HG03025 (cell line): ENCODE results near the gene KEAP1.
"Not testable (repeated sequence)": the region's sequence is repeated elsewhere in the genome, so short reads cannot be mapped to it uniquely, and the experiment has no call there.

Source experiments
- ATAC-seq: cut with Tn5 transposase; IDR thresholded peaks from one replicate; pipeline ENCODE4 v1.9.1; 2021; ENCODE audit warnings: mild to moderate bottlenecking, moderate library complexity; ENCODE audit not compliant: unreplicated experiment, low FRiP score

Gene KEAP1

DNA sequence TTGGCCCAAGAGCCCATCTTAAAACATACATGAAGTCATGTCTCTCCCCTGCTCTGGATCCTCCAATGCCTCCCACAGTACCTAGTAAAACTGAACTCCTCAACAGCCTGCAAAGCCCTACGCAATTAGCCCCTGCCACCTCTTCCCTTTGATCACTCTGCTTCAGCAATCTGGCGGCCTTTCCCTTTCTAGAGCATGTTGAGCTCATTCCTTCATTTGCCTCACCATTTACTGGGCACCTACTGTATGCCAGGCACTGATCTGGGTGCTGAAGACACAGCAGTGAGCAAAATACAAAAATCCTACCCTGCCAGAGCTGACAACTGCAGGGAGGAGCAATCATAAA is 2.9 kb downstream of the KEAP1 start:
- no peak for ATAC-seq

DNA sequence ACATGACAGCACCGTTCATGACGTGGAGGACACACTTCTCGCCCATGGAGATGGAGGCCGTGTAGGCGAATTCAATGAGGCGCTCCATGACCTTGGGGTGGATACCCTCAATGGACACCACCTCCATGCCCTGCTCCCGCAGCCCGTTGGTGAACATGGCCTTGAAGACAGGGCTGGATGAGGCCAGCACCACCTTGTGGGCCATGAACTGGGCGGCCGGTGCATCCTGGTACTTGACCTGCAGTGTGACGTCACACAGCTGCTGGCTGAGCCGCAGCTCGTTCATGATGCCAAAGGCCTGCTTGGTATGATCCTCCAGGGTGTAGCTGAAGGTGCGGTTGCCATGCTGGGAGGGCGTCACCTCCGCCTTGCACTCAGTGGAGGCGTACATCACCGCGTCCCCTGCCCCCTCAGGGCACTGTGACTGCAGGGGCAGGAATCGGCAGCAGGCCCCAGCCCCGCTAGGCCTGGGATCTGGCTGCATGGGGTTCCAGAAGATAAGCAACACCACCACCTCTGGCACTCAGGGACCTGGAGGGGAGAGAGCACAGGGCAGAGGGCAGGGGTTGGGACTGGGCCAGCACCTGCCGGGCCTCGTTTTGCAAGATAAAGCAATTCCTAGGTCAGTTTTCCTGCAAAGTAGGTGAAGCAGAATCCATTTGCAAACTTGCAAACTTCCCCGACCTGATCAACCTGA is 3.5 kb downstream of the KEAP1 start:
- no peak for ATAC-seq

DNA sequence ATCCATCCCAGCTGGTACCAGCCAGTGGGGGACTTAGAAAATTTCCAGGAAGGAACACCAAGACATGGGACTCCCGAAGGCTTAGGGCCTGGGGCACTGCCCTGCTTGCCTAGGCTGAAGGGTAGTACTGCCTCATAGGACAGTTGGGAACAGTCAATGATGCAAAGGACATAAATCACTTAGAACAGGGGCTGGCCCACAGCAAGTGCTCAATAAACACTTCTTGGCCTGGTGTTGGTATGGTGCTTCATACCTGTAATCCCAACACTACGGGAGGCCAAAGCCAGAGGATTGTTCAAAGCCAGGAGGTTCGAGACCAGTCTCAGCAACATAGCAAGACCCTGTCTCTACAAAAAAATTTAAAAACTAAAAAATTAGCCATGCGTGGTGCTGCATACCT is 5.8 kb downstream of the KEAP1 start:
- no peak for ATAC-seq

DNA sequence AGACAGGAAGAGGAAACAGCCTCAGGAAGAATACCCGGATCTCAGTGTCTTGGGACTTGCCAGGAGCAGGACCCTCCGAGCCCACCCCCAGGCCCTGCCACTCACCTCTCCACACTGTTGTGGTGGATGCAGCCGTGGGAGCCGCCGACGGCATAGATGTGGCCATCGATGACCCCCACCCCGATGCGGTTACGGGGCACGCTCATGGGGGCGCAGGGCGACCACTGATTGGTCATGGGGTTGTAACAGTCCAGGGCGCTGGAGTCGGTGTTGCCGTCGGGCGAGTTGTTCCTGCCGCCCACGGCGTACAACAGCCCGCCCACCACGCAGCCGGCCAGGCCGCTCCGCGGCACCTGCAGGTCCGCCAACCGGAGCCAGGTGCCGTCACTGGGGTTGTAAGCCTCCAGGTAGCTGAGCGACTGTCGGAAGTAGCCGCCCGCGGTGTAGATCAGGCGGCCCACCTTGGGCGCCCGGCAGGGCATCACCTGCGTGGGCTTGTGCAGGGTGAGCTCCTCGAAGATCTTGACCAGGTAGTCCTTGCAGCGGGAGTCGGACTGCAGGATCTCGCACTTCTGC is 11.6 kb downstream of the KEAP1 start:
- no peak for ATAC-seq

DNA sequence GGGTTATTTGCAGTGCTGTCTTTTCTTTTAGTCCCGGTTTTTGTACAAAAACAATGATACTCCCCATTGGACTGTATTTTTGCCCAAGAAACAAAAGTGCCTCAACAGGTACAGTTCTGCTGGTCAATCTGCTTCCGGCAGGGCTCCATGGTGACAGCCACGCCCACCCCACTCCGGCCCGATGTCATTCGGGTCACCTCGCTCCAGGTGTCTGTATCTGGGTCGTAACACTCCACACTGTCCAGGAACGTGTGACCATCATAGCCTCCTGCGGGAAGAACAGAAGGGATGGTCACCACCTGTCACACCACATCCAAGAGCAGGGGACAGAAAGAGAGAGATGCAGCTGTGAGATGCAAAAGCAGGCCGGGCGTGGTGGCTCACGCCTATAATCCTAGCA is 16.6 kb downstream of the KEAP1 start:
- ATAC-seq: no peak

DNA sequence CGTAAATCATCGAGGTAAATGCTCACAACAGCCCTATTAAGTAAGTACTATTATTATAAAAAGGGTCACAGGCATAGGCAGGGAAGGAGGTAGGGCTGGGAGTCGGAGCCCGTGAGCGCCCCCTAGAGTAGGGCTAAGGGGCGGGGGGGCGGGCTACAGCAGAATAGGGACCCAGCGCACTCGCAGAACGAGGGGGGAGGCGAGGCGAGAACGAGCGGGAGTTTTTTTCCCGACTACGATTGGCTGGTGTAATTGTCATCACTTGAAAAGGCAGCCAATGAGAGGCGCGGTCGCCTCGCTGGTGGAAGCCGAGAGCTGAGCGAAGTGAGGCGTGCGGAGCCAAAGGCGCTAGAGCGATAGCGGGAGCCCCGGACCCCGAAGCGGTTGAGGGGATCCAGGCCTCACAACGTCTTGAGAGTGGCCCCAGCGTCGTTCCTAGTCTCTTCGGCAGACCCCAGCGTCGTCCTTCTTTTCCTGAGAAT is 24.2 kb downstream of the KEAP1 start:
- no peak for ATAC-seq

DNA sequence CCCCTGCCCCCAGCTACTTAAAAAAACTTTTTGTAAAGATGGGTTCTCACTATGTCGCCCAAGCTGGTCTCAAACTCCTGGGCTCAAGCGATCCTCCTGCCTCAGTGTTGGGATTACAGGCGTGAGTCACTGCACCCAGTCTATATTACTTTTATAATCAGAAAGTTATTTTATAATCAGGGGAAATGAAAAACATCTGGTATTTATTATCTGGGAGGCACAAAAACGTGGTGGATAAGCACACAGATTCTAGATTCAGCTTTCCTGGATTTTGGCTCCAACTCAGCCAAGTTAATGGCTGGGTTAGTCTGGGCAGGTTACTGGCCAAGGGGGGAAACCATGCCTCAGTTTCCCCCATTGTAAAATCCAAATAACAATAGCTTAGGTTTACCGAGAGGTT is 24.7 kb downstream of the KEAP1 start:
- no peak for ATAC-seq

DNA sequence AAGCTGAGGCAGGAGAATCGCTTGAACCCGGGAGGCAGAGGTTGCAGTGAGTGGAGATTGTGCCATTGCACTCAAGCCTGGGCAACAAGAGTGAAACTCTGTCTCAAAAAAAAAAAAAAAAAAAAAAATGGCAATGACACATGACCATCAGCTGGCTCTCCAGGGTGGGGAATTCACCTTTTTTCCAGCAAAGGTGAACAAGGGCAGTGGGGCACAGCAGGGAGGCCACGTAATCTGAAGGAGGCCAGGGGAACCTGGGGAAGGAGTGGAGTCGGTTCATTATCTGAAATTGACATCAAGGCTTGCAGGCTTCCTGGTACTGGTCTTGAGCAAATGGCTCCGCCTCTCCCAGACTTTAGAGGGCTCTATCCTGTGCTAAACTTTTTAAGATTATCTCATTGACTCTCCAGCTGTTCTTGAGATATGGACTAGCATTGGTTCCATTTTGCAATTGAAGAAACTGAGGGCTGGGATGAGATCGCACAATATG is 28.1 kb downstream of the KEAP1 start:
- ATAC-seq: no peak

DNA sequence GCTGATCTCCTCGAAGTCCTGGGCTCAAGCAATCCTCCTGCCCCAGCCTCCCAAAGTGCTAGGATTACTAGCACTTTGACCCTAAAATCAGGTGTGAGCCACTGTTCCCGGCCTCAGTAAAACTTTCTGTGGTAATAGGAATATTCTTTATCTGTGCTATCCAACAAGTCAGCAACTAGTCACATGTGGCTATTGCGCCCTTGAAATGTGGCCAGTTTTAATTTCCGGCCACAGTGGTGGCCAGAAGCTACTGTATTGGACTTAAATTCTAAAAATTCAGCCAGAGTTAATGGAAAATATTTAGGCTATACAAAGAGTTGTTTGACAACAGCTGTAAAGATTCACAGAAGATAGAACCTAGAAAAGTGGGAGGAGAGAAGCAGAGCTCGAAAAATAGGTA is 30.0 kb downstream of the KEAP1 start:
- no peak for ATAC-seq

DNA sequence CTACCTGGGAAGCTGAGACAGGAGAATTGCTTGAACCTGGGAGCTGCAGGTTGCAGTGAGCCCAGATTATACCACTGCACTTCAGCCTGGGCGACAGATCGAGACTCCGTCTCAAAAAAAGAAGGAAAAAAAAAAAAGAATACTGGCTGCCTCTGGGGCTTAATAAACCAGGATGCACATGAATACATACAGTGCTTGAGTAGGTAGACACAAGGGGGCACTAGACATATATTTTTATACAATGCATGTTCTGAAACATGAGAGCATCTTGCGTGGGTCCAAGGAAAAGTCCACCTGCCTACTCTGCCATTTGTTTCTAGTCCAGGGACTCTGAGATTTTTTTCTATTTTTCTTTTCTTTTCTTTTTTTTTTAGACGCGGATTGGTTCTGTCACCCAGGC is 31.2 kb downstream of the KEAP1 start:
- no peak for ATAC-seq

DNA sequence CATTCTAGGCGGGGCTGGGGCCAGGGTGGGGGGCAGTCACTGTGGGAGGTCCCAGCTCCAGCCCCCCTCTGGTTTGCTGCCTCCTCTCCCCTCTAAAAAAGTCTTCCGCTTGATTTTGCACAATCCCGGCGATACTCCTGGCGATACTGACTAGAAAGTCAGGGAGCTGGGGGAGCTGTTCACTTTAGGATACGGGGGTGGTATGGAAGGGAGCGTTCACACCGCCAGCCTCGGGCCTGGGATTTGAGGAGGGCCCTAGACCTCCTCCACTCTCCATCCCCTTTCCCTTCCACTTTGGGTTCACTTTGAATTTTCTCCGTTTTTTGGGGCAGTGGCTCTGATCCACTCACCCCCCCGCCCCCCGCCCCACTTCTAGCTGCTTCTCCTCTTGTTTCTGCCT is 35.0 kb downstream of the KEAP1 start:
- ATAC-seq: no peak

DNA sequence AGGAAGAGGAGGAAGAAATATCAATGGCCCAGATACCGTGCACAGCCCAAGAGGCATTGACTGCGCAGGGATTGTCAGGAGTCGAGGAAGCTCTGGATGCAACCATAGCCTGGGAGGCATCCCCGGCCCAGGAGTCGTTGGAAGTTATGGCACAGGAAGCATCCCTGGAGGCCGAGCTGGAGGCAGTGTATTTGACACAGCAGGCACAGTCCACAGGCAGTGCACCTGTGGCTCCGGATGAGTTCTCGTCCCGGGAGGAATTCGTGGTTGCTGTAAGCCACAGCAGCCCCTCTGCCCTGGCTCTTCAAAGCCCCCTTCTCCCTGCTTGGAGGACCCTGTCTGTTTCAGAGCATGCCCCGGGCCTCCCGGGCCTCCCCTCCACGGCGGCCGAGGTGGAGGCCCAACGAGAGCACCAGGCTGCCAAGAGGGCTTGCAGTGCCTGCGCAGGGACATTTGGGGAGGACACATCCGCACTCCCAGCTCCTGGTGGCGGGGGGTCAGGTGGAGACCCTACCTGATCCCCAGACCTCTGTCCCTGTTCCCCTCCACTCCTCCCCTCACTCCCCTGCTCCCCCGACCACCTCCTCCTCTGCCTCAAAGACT is 36.0 kb downstream of the KEAP1 start:
- no peak for ATAC-seq

DNA sequence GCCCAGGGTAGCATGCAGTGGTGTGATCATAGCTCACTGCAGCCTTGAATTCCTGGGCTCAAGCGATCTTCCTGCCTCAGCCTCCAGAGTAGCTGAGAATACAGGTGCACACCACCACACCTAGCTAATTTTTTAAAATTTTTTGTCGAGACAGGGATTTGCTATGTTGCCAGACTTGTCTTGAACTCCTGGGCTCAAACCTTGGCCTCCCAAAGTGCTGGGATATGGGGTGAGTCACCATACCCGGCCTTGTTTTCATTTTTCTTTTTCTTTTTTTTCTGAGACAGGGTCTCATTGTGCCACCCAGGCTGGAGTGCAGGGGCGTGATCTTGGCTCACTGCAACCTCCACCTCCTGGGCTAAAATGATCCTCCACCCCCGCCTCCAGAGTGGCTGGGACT is 38.7 kb downstream of the KEAP1 start:
- no peak for ATAC-seq

DNA sequence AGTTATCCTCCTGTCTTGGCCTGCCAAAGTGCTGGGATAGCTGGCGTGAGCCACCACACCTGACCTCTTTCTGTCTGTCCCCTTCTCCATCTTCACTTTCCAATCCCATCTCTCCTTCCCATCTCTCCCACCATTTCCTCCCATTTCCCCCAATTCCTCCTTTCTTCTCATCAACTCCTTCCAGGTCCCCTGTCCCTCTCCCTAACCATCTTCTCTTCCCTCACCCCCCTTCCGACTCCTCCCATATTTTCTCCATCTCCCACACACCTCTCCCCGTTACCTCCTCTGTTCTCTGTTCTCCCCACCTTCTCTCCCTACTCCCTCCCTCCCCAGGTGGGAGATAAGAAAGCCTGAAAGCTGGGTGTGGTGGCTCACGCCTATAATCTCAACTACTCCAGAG is 40.6 kb downstream of the KEAP1 start:
- no peak for ATAC-seq

DNA sequence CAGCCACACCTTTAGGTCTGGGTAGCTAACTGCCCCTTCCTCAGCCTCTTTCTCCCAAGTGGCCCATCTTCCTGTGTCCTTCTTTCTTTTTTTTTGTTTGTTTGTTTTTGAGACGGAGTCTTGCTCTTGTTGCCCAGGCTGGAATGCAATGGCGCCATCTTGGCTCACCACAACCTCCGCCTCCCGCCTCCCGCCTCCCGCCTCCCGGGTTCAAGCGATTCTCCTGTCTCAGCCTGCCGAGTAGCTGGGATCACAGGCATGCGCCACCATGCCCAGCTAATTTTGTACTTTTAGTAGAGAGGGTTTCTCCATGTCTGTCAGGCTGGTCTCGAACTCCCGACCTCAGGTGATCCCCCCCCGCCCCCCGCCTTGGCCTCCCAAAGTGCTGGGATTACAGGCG is 41.1 kb downstream of the KEAP1 start:
- ATAC-seq: not testable (repeated sequence)

DNA sequence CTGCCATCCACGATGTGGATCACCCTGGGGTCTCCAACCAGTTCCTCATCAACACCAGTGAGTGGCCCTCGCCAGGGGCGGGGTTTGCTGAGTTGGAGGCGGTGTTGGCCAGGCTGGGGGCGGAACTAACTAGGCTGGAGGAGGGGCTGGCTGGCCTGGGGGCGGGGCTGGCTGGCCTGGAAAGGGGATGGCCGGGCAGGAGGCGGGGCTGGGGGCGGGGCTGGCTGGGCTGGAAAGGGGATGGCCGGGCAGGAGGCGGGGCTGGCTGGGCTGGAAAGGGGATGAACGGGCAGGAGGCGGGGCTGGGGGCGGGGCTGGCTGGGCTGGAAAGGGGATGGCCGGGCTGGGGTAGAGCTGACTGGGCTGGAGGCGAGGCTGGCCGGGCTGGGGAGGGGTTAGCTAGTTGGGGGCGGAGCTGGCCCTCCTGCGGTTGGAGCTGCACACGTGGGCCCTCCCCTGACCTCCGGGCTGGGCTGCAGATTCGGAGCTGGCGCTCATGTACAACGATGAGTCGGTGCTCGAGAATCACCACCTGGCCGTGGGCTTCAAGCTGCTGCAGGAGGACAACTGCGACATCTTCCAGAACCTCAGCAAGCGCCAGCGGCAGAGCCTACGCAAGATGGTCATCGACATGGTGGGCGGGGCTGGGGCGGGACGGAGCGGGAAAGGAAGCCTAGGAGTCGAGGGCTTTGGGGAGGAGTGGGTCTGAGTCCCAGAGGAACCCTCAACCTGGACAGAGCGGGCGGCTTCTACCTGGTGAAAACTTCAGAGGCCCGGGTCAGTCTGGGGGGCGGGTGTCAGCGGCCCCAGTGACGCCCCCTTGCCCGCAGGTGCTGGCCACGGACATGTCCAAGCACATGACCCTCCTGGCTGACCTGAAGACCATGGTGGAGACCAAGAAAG is 41.9 kb downstream of the KEAP1 start:
- no peak for ATAC-seq

DNA sequence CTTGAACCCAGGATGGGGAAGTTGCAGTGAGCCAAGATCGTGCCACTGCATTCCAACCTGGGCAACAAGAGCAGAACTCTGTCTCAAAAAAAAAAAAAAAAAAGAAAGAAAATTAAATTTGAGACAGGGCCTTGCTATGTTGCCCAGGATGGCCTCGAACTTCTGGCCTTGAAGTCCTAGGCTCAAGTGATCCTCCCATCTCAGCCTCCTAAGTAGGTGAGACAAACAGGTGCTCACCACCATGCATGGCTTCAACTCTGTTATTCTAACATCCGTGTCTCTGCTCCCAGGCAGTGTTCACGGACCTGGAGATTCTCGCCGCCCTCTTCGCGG is 42.5 kb downstream of the KEAP1 start:
- ATAC-seq: no peak

DNA sequence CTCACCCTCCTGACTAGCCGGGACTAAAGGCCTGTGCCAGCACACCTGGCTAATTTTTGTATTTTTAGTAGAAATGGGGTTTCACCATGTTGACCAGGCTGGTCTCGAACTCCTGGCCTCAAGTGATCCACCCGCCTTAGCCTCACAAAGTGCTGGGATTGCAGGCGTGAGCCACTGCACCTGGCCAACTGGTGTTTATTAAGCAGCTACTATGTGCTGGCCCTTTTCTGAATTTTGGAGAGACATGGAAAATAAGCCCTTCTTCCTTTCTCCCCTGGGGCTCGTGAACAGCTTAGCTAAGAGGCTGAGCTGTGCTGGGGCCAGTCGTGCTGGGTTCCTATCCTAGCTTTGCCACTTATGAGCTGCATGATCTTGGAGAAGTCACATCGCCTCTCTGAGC is 44.4 kb downstream of the KEAP1 start:
- ATAC-seq: not testable (repeated sequence)

DNA sequence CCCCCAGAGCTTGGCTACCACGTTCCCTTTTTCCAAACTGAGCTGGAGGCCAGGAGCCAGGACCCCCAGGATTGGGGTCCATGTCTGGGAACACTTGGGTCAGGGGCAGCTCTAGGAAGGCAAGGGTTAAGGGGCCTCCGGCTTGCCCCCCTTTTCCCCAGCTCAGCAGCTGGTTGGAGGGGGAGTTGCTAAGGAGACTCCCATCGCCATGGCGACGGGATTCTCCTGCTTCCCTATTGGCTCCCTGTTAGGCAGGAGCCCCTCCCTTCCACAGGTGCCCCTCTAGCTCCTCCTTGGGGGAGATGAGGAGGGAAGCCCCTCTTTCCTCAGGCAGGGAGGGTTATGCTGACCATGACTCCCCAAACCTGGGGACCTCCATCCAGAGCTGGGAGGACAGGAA is 48.9 kb downstream of the KEAP1 start:
- no peak for ATAC-seq

DNA sequence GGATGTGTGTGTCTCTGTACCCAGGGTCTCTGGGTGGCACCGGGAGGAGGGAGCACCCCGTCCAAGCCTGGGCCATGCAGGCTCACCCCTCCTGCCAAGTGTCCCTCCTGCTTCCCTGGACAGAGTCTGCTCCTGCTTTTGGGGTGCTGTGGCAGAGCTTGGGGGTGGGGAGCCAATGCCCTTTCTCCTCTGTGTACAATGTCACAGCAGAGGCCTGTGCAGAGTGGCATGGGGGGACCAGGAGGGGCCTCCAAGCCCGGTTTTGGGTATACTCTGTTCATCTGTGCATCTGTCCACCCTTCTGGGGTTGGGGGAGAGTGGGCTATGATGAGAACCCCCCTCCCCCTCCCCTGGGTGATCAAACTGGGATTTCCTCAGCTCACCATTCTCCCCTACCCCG is 49.3 kb downstream of the KEAP1 start:
- ATAC-seq: no peak
